ENCODE data around the gene FAN1. TPM values are rescaled to one million over a fixed set of nuclear protein-coding genes. Genes with fewer than 3 reads are reported as not detected.

Gene FAN1
- total and polyA plus RNA-seq, 9 of the 15 experiments (the other 6 are each of a cell fraction or from before 2014, with no cell fraction given), result 1.5 to 16.8 (median 12.0) TPM

DNA sequence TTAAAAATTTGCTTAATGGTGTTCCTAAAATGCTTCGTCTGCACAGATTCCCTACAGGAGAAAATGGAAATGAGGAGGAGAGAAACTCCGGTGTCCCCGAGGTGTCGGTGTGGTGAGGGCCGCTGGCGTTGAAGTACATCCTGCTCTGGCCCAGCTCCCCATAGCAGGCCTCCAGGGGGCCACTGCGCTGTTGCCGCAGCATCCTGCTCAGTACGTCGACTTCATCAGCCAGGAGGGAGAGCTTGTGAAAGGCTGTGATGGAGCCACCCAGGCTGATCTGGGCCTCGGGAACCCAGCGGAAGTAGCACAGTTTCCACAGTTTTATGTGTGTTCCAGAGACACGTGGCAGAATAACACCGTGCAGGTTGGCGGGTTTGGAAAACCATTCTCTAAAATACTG lies 37.8 kb downstream of the FAN1 start:
- Histone ChIP-seq H3K27ac (ENCODE audit: extremely low read depth, low read depth, low read length) (no peak overlapping the region), H3K36me3 (ENCODE audit: control insufficient read depth, insufficient read depth, low read length) (peaks cover 81% of the 10 kb centered on the region), H3K9me3 (replicated peaks; ENCODE audit: control insufficient read depth, insufficient read depth, low read depth, low read length) (no peaks in the 10 kb centered on the region), H3K27me3 (ENCODE audit: control insufficient read depth in 2 of 2, insufficient read depth in 2 of 2, low read length in 2 of 2) (no peaks in the 10 kb centered on the region), H3K4me3 (no peak overlapping the region), H2AFZ (ENCODE audit: low read depth, low read length) (no peak overlapping the region), H3K9me1 (ENCODE audit: control insufficient read depth, insufficient read depth, low read length) (peaks cover 2% of the 10 kb centered on the region), H4K20me1 (replicated peaks; ENCODE audit: control insufficient read depth, insufficient read depth, low read length) (no peaks in the 10 kb centered on the region), H3K4me2 (ENCODE audit: insufficient read depth, low read length) (no peak overlapping the region), H3K9ac (ENCODE audit: insufficient read depth in 1 of 2, low read depth in 2 of 2, low read length in 2 of 2) (no peak overlapping the region), H3K4me1 (replicated peaks in 1 of 2; ENCODE audit: control insufficient read depth in 2 of 2, insufficient read depth in 2 of 2, low read length in 2 of 2) (no peaks in the 10 kb centered on the region), H3K79me2 (ENCODE audit: control insufficient read depth, insufficient read depth, low read length) (no peaks in the 10 kb centered on the region)
- in situ Hi-C loops (cut with MboI), result no loop called here
- DNase-seq (ENCODE audit: extremely low read depth in 1 of 4, low spot score in 3 of 4) (no peak), FAIRE-seq (no peak), ATAC-seq (0 out of 3 replicates have a peak, but pooled peaks have one; percentile 34)
- no TSS peak for BruUV-seq (replicated peaks)
- ChIA-PET CTCF (ENCODE audit: low intra/inter-chr PET ratio) (no interaction called here), POLR2A (no interaction called here)
- 98% methylated on average over 9 of the region's 15 CpGs for WGBS (ENCODE audit: insufficient coverage, low coverage, missing lambda C conversion rate)
- intact Hi-C loops (cut with micrococcal nuclease), result no loop called here
- no peak for TF ChIP-seq ZNF707 (CRISPR knock-in tag; conservative IDR thresholded peaks at IDR 0.05)
- TF ChIP-seq TAF1 (IDR thresholded peaks at IDR 0.05; ENCODE audit: control insufficient read depth, extremely low read depth, insufficient read depth, low read length, severe bottlenecking), result no peak
- no peak for TF ChIP-seq ZNF134 (CRISPR knock-in tag; conservative IDR thresholded peaks at IDR 0.05)
- TF ChIP-seq, protein P1, sequence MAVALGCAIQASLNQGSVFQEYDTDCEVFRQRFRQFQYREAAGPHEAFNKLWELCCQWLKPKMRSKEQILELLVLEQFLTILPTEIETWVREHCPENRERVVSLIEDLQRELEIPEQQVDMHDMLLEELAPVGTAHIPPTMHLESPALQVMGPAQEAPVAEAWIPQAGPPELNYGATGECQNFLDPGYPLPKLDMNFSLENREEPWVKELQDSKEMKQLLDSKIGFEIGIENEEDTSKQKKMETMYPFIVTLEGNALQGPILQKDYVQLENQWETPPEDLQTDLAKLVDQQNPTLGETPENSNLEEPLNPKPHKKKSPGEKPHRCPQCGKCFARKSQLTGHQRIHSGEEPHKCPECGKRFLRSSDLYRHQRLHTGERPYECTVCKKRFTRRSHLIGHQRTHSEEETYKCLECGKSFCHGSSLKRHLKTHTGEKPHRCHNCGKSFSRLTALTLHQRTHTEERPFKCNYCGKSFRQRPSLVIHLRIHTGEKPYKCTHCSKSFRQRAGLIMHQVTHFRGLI (CRISPR knock-in tag; IDR thresholded peaks at IDR 0.05), result no peak
- TF ChIP-seq SMAD2 (IDR thresholded peaks at IDR 0.05; ENCODE audit: low read depth, low read length), result no peak
- no peak for TF ChIP-seq THRAP3 (IDR thresholded peaks at IDR 0.05; ENCODE audit: borderline replicate concordance)
- no peak for TF ChIP-seq TAL1 (IDR thresholded peaks at IDR 0.05)
- TF ChIP-seq, protein P2, sequence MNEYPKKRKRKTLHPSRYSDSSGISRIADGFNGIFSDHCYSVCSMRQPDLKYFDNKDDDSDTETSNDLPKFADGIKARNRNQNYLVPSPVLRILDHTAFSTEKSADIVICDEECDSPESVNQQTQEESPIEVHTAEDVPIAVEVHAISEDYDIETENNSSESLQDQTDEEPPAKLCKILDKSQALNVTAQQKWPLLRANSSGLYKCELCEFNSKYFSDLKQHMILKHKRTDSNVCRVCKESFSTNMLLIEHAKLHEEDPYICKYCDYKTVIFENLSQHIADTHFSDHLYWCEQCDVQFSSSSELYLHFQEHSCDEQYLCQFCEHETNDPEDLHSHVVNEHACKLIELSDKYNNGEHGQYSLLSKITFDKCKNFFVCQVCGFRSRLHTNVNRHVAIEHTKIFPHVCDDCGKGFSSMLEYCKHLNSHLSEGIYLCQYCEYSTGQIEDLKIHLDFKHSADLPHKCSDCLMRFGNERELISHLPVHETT (CRISPR knock-in tag; conservative IDR thresholded peaks at IDR 0.05 in 1 of 2, IDR thresholded peaks at IDR 0.05 in 1 of 2), result no peak
- TF ChIP-seq MCM3 (IDR thresholded peaks at IDR 0.05), result no peak
- no peak for TF ChIP-seq NR1H2 (CRISPR knock-in tag; IDR thresholded peaks at IDR 0.05)
